ENCODE data around the gene ADRA1B. TPM values are rescaled to one million over a fixed set of nuclear protein-coding genes. Genes with fewer than 3 reads are reported as not detected.

The ADRA1B gene
- under 0.01 and 0.23 TPM in 2 replicates for total RNA-seq

DNA sequence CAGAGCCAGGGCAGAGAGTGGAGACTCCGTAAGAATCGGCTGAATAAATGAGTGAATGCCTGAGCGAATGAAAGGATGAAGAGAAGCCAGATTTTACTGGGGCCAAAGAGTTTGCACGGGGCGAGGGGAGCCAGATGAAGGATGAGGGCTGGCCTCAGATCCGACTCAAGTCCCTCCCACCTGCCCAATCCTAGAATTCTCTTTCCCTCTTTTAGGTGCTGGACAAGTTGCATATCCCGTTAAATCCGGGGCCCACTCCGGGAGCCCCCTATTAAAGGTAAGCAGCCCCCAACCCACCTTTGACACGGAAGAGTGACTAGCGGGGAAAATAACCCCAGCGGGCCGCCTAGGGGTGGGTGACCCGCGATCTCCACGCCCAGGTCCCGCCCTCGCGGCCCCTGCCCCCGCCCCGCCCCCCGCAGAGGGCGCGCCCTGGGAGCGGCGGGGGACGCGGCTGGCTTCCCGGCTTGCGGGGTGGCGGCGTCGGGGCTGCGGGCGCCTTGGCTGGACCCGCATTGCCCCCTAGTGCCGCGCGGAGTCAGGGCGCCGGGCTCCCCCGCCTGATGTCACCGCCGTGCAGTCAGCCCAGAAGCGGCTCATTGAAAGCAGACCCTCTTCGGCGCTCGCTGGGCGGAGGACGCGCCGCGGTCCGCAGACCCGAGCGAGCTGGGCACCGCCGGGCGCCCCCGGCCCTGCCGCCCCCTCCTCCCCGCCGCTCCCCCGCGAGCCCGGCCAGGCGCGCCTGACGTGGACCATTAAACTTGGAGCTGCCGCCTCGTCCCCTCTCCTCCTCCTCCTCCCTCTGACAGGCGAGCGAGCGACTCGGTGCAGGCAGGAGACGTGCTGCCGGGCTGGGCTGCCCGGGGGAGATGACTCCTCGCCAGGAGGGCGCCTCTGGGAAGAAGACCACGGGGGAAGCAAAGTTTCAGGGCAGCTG, at the start of gene ADRA1B:
Gene ADRA1B (plus strand): TSS at position 579 of the 937 bp plus-strand sequence. CDS start 424 bp downstream, outside the sequence.

DNA sequence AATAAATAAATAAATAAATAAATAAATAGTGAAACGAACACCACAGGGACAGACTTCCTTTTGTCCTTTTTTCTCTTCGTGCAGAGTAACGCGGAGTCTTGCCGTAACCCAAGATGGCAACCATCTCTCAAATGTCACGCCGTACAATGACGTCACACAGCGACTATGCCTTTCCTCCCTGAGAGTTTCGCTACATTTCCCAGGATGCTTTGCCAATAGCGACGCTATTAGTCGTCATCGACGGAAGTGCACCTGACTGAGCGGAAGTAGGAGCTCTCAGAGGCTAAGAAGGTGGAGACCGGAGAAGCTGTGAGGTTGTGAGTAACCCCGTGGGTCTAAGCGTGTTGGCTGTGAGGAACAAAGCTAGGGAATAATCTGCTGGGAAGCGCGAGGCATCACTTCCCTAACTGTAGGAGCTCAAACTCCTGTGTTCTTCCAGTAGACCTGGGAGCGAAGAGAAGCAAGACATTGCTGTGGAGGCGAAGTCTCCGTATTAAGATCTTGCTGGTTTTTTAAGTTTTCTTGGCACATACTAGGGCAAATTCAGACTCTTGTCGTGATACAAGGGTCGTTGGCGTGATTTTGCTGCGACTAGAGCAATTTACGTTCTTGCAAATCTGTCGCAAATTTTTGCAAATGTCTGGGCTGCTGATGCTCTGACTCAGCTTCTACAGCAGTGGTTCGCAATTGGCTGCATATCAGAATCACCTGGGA, 92.8 kb downstream of the ADRA1B start, which contains the start of gene TTC1:
Gene TTC1 (plus strand): TSS at position 263 of the 714 bp plus-strand sequence. CDS start 1,390 bp downstream, outside the sequence.

Other genes with a start within 250 kb of the ADRA1B start
- gene TTC1, start 92.7 kb downstream of the ADRA1B start, total RNA-seq, result 49.9 and 63.5 TPM in 2 replicates
- 22.0 and 34.5 TPM in 2 replicates for gene PWWP2A, start 203.0 kb downstream of the ADRA1B start, total RNA-seq

All from smooth muscle cell of the umbilical artery (primary cell).